ENCODE data around the gene AGAP3.
"Not testable (repeated sequence)": the region's sequence is repeated elsewhere in the genome, so short reads cannot be mapped to it uniquely, and the experiment has no call there.

The AGAP3 gene

GRCh38 chr7:151085691-151086620 is at the start of gene AGAP3:
Gene AGAP3, plus strand, starts transcription at chr7:151086475. Its CDS starts 267 bp downstream, at chr7:151086742.
- peak; percentile 55 to 60 for DNase-seq

GRCh38 chr7:151038951-151039849 is 47.1 kb upstream of the AGAP3 start:
- DNase-seq: peak; percentile 51 to 55

GRCh38 chr7:151039850-151040548 is 46.3 kb upstream of the AGAP3 start:
- DNase-seq: no peak

GRCh38 chr7:151040616-151041375 is 45.5 kb upstream of the AGAP3 start:
- DNase-seq: no peak

- DNase-seq: not testable (repeated sequence)
These were observed 42.8 kb upstream of the AGAP3 start for GRCh38 chr7:151043449-151043848.

- DNase-seq: no peak
These were observed 42.3 kb upstream of the AGAP3 start for GRCh38 chr7:151043959-151044358.

- no peak for DNase-seq
These were observed 41.0 kb upstream of the AGAP3 start for GRCh38 chr7:151045262-151045661.

- DNase-seq: no peak
These were observed 40.3 kb upstream of the AGAP3 start for GRCh38 chr7:151045967-151046366.

GRCh38 chr7:151046603-151047573 is 39.4 kb upstream of the AGAP3 start:
- DNase-seq: no peak

GRCh38 chr7:151047976-151048815 is 38.1 kb upstream of the AGAP3 start, which contains the start of gene ASIC3:
Gene ASIC3, plus strand, starts transcription at chr7:151048531. Its CDS starts 355 bp downstream, at chr7:151048886.
- no peak for DNase-seq

- no peak for DNase-seq
These were observed 37.3 kb upstream of the AGAP3 start for GRCh38 chr7:151048911-151049463.

- no peak for DNase-seq
These were observed 35.2 kb upstream of the AGAP3 start for GRCh38 chr7:151051108-151051507.

GRCh38 chr7:151053096-151053495 is 33.2 kb upstream of the AGAP3 start:
- DNase-seq: peak; percentile 22 to 27

GRCh38 chr7:151053751-151054150 is 32.5 kb upstream of the AGAP3 start:
- DNase-seq: no peak

GRCh38 chr7:151056283-151056665 is 30.0 kb upstream of the AGAP3 start:
- no peak for DNase-seq

- no peak for DNase-seq
These were observed 29.4 kb upstream of the AGAP3 start for GRCh38 chr7:151056666-151057505.

GRCh38 chr7:151057506-151057988 is 28.7 kb upstream of the AGAP3 start, which contains the start of gene CDK5:
Gene CDK5, minus strand, starts transcription at chr7:151057897. Its CDS starts 49 bp downstream, at chr7:151057848.
- DNase-seq: peak in 1 of 2 experiments; percentile 43
